ENCODE measurements around the gene GPRIN1.
"Not testable (repeated sequence)": the region's sequence is repeated elsewhere in the genome, so short reads cannot be mapped to it uniquely, and the experiment has no call there.

Gene GPRIN1

DNA sequence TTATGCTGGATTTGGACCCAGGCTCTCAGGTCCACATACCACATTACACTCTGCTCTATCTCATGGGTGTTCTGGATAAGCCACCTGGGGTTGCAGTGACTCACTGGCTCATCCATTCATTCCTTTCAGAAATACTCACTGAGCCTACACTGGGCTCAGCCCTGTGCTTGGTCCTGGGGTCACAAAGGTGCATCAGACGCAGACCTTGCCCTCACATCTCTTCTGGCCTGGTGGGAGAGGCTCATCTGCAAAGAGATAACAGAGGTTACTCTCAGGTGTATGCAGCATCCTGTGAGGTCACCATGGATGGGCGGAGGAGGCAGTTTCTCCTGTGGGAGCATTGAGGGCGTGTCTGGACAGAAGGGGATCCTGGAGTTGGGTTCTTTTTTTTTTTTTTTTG lies 48.7 kb downstream of the GPRIN1 start:
- no peak for TF ChIP-seq CTCF (IDR thresholded peaks at IDR 0.05; ENCODE audit: borderline replicate concordance, control extremely low read depth, extremely low read depth, insufficient read depth, missing control alignments)
- DNase-seq (ENCODE audit: low spot score): no peak
- in situ Hi-C loops (cut with MboI; ENCODE audit: low sequenced_read_pairs, unreplicated experiment): no loop called here

- in situ Hi-C loops (cut with MboI; ENCODE audit: low sequenced_read_pairs, unreplicated experiment): no loop called here
- no peak for TF ChIP-seq CTCF (IDR thresholded peaks at IDR 0.05; ENCODE audit: borderline replicate concordance, control extremely low read depth, extremely low read depth, insufficient read depth, missing control alignments)
- no peak for DNase-seq (ENCODE audit: low spot score)
Observed at GRCh38 chr5:176560364-176560763, 49.6 kb downstream of the GPRIN1 start.

DNA sequence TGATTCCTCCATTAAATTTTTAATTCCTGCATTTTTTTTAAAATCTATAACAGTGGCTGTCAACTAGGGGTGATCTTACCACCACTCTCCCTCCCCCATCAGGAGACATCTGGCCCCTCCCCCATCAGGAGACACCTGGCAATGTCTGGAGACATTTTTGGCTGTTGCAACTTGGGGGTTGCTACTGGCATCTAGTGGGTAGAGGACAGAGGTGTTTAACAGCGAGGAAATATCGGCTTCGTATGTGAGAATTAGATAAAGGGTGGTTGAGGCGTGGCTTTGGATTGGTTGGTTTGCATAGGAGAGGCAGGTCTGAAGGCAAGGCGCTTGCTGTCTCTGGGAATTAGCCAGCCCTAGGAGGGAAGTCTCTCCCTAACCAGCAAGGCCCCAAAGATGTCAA lies 50.3 kb downstream of the GPRIN1 start:
- TF ChIP-seq CTCF (IDR thresholded peaks at IDR 0.05; ENCODE audit: borderline replicate concordance, control extremely low read depth, extremely low read depth, insufficient read depth, missing control alignments): no peak
- in situ Hi-C loops (cut with MboI; ENCODE audit: low sequenced_read_pairs, unreplicated experiment): no loop called here
- no peak for DNase-seq (ENCODE audit: low spot score)

GRCh38 chr5:176557846-176558245 lies 52.1 kb downstream of the GPRIN1 start:
- DNase-seq (ENCODE audit: low spot score): no peak
- TF ChIP-seq CTCF (IDR thresholded peaks at IDR 0.05; ENCODE audit: borderline replicate concordance, control extremely low read depth, extremely low read depth, insufficient read depth, missing control alignments): no peak
- in situ Hi-C loops (cut with MboI; ENCODE audit: low sequenced_read_pairs, unreplicated experiment): no loop called here

GRCh38 chr5:176553260-176554085 lies 56.5 kb downstream of the GPRIN1 start:
- TF ChIP-seq CTCF (IDR thresholded peaks at IDR 0.05; ENCODE audit: borderline replicate concordance, control extremely low read depth, extremely low read depth, insufficient read depth, missing control alignments): no peak
- no peak for DNase-seq (ENCODE audit: low spot score)
- in situ Hi-C loops (cut with MboI; ENCODE audit: low sequenced_read_pairs, unreplicated experiment): no loop called here

GRCh38 chr5:176552332-176552869 lies 57.6 kb downstream of the GPRIN1 start:
- in situ Hi-C loops (cut with MboI; ENCODE audit: low sequenced_read_pairs, unreplicated experiment): no loop called here
- no peak for TF ChIP-seq CTCF (IDR thresholded peaks at IDR 0.05; ENCODE audit: borderline replicate concordance, control extremely low read depth, extremely low read depth, insufficient read depth, missing control alignments)
- no peak for DNase-seq (ENCODE audit: low spot score)

GRCh38 chr5:176550937-176551336 lies 59.0 kb downstream of the GPRIN1 start:
- DNase-seq (ENCODE audit: low spot score); in situ Hi-C loops (cut with MboI; ENCODE audit: low sequenced_read_pairs, unreplicated experiment): not testable (repeated sequence)

Measured in GM13976 (cell line).